Astrocyte (in vitro differentiated cells and primary cell): ENCODE results near the gene PADI2. TPM values are rescaled to one million over a fixed set of nuclear protein-coding genes. Genes with fewer than 3 reads are reported as not detected.
A peak's percentile ranks its signal among the peaks of the same experiment; 100 is the strongest.

Source experiments
- DNase-seq: peaks from one replicate; pipeline ENCODE4 v3.0.0-alpha.2; 2010; ENCODE audit warnings: low read depth
- FAIRE-seq: peaks from 2 replicates; lab custom pipeline; 2011; peaks lifted over from hg19 to GRCh38; lab: Jason Lieb, UNC
- H2AFZ ChIP-seq: 2 replicates; pipeline ENCODE4 v1.6.0; 2012; ENCODE audit warnings: low read depth, low read length, inconsistent platforms
- H3K27ac ChIP-seq: 2 replicates; pipeline ENCODE4 v1.5.1; 2011; ENCODE audit warnings: low read depth, low read length, inconsistent platforms
- H3K27me3 ChIP-seq: 2 replicates; pipeline ENCODE4 v1.6.0; 2011; ENCODE audit warnings: low read length, inconsistent platforms; ENCODE audit not compliant: insufficient read depth
- H3K36me3 ChIP-seq: 2 replicates; pipeline ENCODE4 v1.5.1; 2011; ENCODE audit warnings: low read length, inconsistent platforms; ENCODE audit not compliant: insufficient read depth
- H3K4me1 ChIP-seq: 2 replicates; pipeline ENCODE4 v1.5.1; 2011; ENCODE audit warnings: low read length, inconsistent platforms; ENCODE audit not compliant: insufficient read depth
- H3K4me2 ChIP-seq: 2 replicates; pipeline ENCODE4 v1.6.0; 2012; ENCODE audit warnings: low read length, inconsistent platforms
- H3K4me3 ChIP-seq: 2 replicates; pipeline ENCODE4 v1.5.1; 2011; ENCODE audit warnings: low read depth, mild to moderate bottlenecking, low read length, inconsistent platforms; ENCODE audit not compliant: insufficient read depth
- H3K79me2 ChIP-seq: 2 replicates; pipeline ENCODE4 v1.6.0; 2012; ENCODE audit warnings: mild to moderate bottlenecking, low read length, inconsistent platforms; ENCODE audit not compliant: insufficient read depth
- H3K9ac ChIP-seq: 2 replicates; pipeline ENCODE4 v1.6.0; 2012; ENCODE audit warnings: mild to moderate bottlenecking, low read length, inconsistent platforms
- H3K9me3 ChIP-seq: 2 replicates; pipeline ENCODE4 v1.5.1; 2012; ENCODE audit warnings: low read depth, mild to moderate bottlenecking, low read length, inconsistent platforms; ENCODE audit not compliant: insufficient read depth
- H4K20me1 ChIP-seq: 2 replicates; pipeline ENCODE4 v1.6.0; 2012; ENCODE audit warnings: low read length, inconsistent platforms; ENCODE audit not compliant: insufficient read depth
- H3K27ac Mint-ChIP-seq: one replicate; pipeline ENCODE4 v1.8.0; 2021; ENCODE audit warnings: mild to moderate bottlenecking, mixed read lengths; ENCODE audit not compliant: unreplicated experiment
- H3K27me3 Mint-ChIP-seq: one replicate; pipeline ENCODE4 v1.8.0; 2021; ENCODE audit warnings: low read depth, mixed read lengths; ENCODE audit not compliant: unreplicated experiment
- H3K36me3 Mint-ChIP-seq: one replicate; pipeline ENCODE4 v1.8.0; 2021; ENCODE audit warnings: low read depth, mixed read lengths; ENCODE audit not compliant: unreplicated experiment
- H3K4me1 Mint-ChIP-seq: one replicate; pipeline ENCODE4 v1.8.0; 2021; ENCODE audit warnings: low read depth, mixed read lengths; ENCODE audit not compliant: unreplicated experiment
- H3K4me3 Mint-ChIP-seq: one replicate; pipeline ENCODE4 v1.8.0; 2021; ENCODE audit warnings: mild to moderate bottlenecking, moderate library complexity, mixed read lengths; ENCODE audit not compliant: unreplicated experiment
- H3K9me3 Mint-ChIP-seq: one replicate; pipeline ENCODE4 v1.8.0; 2021; ENCODE audit warnings: mild to moderate bottlenecking, mixed read lengths; ENCODE audit not compliant: unreplicated experiment
- CTCF ChIP-seq: IDR thresholded peaks from 2 replicates; pipeline ENCODE4 v1.5.1; 2011; ENCODE audit warnings: low read depth, mild to moderate bottlenecking, inconsistent platforms, low read length, moderate library complexity; ENCODE audit not compliant: insufficient read depth
- EZH2 ChIP-seq: IDR thresholded peaks from 2 replicates; pipeline ENCODE4 v1.6.1; 2012; ENCODE audit warnings: mild to moderate bottlenecking, low read length, inconsistent platforms; ENCODE audit not compliant: insufficient read depth
- total RNA-seq: library from RNA; stranded (reverse); gene quantifications from 2 replicates; pipeline ENCODE4 v1.2.1, GENCODE V29; 2021

Gene PADI2
- total RNA-seq, 1 donor from 2014 or later = 0.48 TPM

DNA sequence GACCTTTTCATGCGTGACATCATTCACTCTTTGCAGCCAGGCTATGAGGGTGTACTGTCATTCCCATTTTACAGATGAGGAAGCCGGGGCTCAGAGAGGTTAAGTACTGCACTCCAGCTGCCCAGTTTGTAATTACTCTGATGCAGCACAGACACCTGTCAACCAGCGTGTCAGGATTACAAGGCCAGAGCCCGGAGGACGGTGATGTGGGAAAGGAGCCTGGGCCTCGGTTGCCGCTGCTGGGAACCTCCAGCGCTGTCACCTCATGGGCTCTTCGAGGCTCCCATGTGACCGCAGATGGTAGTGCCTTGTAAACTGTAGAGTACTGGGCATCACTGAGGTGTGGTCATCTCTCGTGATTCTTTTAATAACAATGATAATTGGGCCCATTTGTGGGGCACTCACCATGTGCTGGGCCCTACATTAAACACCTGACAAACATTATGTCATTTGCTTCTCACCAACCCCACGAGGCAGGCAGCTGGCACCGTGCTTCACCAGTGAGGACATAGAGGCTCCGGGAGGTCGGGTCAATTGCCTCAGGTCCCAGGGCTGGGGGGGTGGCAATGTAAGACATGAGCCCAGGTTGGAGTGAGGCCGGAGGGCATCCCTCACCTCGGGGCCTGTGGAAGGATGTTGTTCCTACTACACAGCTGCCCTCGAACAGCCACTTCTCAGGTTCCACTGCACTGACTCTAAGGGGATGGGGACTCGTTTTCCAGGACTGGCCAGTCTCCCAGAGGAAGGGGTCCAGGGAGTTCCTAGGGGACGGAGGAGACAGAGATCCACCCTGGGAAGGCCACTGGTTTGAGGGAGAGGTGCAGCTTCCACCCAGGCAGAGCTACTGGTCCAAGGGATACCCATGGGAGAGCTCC is 42.9 kb upstream of the PADI2 start:
- H3K4me3 Mint-ChIP-seq = no peak overlapping the region
- Histone ChIP-seq H3K27ac (no peak overlapping the region), H2AFZ (no peak overlapping the region), H3K9me3 (no peaks in the 10 kb centered on the region), H3K9ac (no peak overlapping the region), H3K4me1 (no peaks in the 10 kb centered on the region), H3K27me3 (no peaks in the 10 kb centered on the region), H4K20me1 (no peaks in the 10 kb centered on the region), H3K4me3 (no peak overlapping the region), H3K4me2 (no peak overlapping the region), H3K36me3 (no peaks in the 10 kb centered on the region), H3K79me2 (no peaks in the 10 kb centered on the region)
- TF ChIP-seq EZH2 (no peak), CTCF (no peak)
- peaks cover under 1% of the 10 kb centered on the region for H3K4me1 Mint-ChIP-seq
- H3K27ac Mint-ChIP-seq = no peak overlapping the region
- DNase-seq (no peak), FAIRE-seq (peak; percentile 13)
- no peaks in the 10 kb centered on the region for H3K36me3 Mint-ChIP-seq
- peaks cover 32% of the 10 kb centered on the region for H3K27me3 Mint-ChIP-seq
- peaks cover 16% of the 10 kb centered on the region for H3K9me3 Mint-ChIP-seq

DNA sequence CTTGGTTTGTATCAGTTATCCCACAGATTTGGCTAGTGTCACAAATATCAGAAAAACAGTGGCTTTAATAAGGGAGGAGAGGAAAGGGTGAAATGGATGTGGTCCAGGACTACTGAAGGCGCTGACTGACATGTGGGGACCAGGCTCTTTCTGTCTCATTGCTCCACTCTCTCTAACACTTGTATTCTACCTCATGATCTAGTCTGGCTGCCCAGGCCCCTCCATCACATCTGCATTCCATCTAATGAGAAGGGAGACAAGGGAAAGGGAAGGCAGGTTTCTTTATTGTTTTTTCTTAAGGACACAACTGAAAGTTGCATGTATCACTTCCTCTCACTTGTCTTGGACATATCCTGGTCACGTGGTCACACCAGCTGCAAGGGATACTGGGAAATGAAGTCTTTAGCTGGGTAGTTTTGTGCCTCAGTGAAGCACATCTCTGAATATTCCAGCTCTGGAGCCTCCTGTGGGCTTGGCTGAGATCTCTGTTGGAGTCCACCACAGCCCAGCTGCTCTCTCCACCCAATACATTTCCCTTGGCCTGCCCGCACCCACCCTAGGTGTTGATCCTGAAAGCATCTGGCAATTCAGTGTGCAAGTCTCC is 42.0 kb upstream of the PADI2 start:
- Histone ChIP-seq H3K36me3 (no peaks in the 10 kb centered on the region), H3K9ac (no peak overlapping the region), H3K9me3 (no peaks in the 10 kb centered on the region), H3K4me1 (no peaks in the 10 kb centered on the region), H3K4me3 (no peak overlapping the region), H4K20me1 (no peaks in the 10 kb centered on the region), H3K27me3 (no peaks in the 10 kb centered on the region), H3K4me2 (no peak overlapping the region), H3K27ac (no peak overlapping the region), H2AFZ (no peak overlapping the region), H3K79me2 (no peaks in the 10 kb centered on the region)
- Mint-ChIP-seq H3K9me3 (peaks cover 25% of the 10 kb centered on the region), H3K27ac (no peak overlapping the region), H3K4me3 (no peak overlapping the region), H3K4me1 (no peaks in the 10 kb centered on the region), H3K27me3 (peaks cover 32% of the 10 kb centered on the region), H3K36me3 (no peaks in the 10 kb centered on the region)
- TF ChIP-seq CTCF = no peak
- TF ChIP-seq EZH2 = no peak
- FAIRE-seq = no peak
- no peak for DNase-seq

DNA sequence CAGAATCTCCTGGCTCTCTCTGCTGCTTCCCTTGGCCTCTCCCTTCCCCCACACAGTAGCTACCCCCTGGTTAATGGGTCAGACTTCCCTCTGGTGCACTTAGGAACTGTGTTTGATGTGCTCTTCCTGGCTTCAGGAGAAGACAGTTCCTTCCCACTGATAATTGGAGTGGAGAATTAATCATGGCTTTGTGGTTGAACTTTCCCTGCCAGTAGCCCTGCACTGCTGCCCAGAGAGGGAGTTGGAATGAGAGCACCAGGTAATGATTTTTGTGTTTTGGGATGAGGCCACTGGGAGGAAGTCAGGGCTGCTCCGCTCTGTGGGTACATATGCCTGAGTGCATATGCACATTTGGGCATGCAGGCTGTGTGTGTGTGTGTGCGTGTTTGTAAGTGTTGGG is 39.7 kb upstream of the PADI2 start:
- Histone ChIP-seq H3K36me3 (no peaks in the 10 kb centered on the region), H3K79me2 (no peaks in the 10 kb centered on the region), H3K9ac (no peak overlapping the region), H3K4me3 (no peak overlapping the region), H2AFZ (no peak overlapping the region), H3K4me2 (no peak overlapping the region), H3K27ac (no peak overlapping the region), H4K20me1 (no peaks in the 10 kb centered on the region), H3K9me3 (peaks cover 6% of the 10 kb centered on the region), H3K4me1 (no peaks in the 10 kb centered on the region), H3K27me3 (no peaks in the 10 kb centered on the region)
- DNase-seq (peak; percentile 42), FAIRE-seq (no peak)
- Mint-ChIP-seq H3K4me3 (no peak overlapping the region), H3K9me3 (peaks cover 39% of the 10 kb centered on the region), H3K27ac (peak overlapping the region; percentile 56), H3K4me1 (no peaks in the 10 kb centered on the region), H3K36me3 (no peaks in the 10 kb centered on the region), H3K27me3 (peaks cover 19% of the 10 kb centered on the region)
- TF ChIP-seq EZH2 (no peak), CTCF (no peak)
